A549 (cell line): ENCODE measurements around the gene SS18. TPM values are rescaled to one million over a fixed set of nuclear protein-coding genes. Genes with fewer than 3 reads are reported as not detected.

ENCODE experiments used
- ATAC-seq, 2 experiments: fragments of 200-7000 bp in 1 of 2; fragments of >200 bp in 1 of 2; cut with Nextera tagmentation in 1 of 2; cut with Tn5 transposase in 1 of 2; 3 replicates each; pipeline versions ENCODE4 v1.8.0 to v1.9.1; 2018 to 2020; ENCODE audit warnings: mild to moderate bottlenecking in 1 of 2, moderate library complexity in 1 of 2
- CTCF ChIA-PET: fragments of 300-600 bp; sonication (Branson Sonifier 250); formaldehyde crosslinking; extraction: SDS; loops from one replicate; lab custom pipeline; 2021; ENCODE audit warnings: antibody characterized with exemption, inconsistent platforms; lab: Yijun Ruan, JAX
- POLR2A ChIA-PET: fragments of 350-600 bp; formaldehyde crosslinking; extraction: SDS; loops from one replicate; lab custom pipeline; 2021; ENCODE audit warnings: antibody characterized with exemption, inconsistent platforms; lab: Yijun Ruan, JAX
- DNase-seq, 2 experiments: peaks; one replicate each; pipeline versions ENCODE4 v3.0.0 to v3.0.0-alpha.2; 2011 to 2016; ENCODE audit warnings: low read depth in 1 of 2, low spot score in 1 of 2
- FAIRE-seq: peaks from 2 replicates; lab custom pipeline; 2011; peaks lifted over from hg19 to GRCh38; lab: Jason Lieb, UNC
- H3K27ac ChIP-seq, 2 experiments: fragments of >200 bp; sonication (Bioruptor Twin); formaldehyde crosslinking; 3 replicates each; pipeline ENCODE4 v1.5.1; 2016 to 2017
- H3K4me1 ChIP-seq: fragments of >200 bp; sonication (Bioruptor Twin); formaldehyde crosslinking; 3 replicates; pipeline ENCODE4 v1.6.1; 2016
- H3K4me2 ChIP-seq: fragments of >200 bp; sonication (Bioruptor Twin); formaldehyde crosslinking; 3 replicates; pipeline ENCODE4 v1.6.1; 2016
- H3K4me3 ChIP-seq: fragments of >200 bp; sonication (Bioruptor Twin); formaldehyde crosslinking; 3 replicates; pipeline ENCODE4 v1.5.1; 2016
- H3K9me3 ChIP-seq: fragments of >200 bp; sonication (Bioruptor Twin); formaldehyde crosslinking; 3 replicates; pipeline ENCODE4 v1.6.1; 2016
- BCL3 ChIP-seq: fragments of >200 bp; sonication (Bioruptor Twin); formaldehyde crosslinking; IDR thresholded peaks from 3 replicates; pipeline ENCODE4 v1.6.1; 2016
- CBX2 ChIP-seq: fragments of 200-600 bp; sonication (generic); IDR thresholded peaks from 2 replicates; pipeline ENCODE4 v1.6.1; 2016; ENCODE audit warnings: low read depth, mild to moderate bottlenecking, borderline replicate concordance
- CHD4 ChIP-seq: fragments of 200-600 bp; sonication (generic); IDR thresholded peaks from 2 replicates; pipeline ENCODE4 v1.6.1; 2016; ENCODE audit warnings: antibody characterized with exemption, mild to moderate bottlenecking, borderline replicate concordance
- FOSB ChIP-seq: fragments of 250-450 bp; sonication (Bioruptor Pico); IDR thresholded peaks from 2 replicates; pipeline ENCODE4 v1.5.0; 2020; ENCODE audit warnings: mild to moderate bottlenecking, moderate library complexity
- FOSL2 ChIP-seq, 2 experiments: fragments of 450-650 bp in 1 of 2; fragments of >200 bp in 1 of 2; sonication (Bioruptor Twin) in 1 of 2; formaldehyde crosslinking; IDR thresholded peaks; 2 replicates each; pipeline versions ENCODE4 v1.5.0 to v1.6.1; 2016 to 2020; ENCODE audit warnings: mild to moderate bottlenecking in 1 of 2, moderate library complexity in 1 of 2
- FOXS1 ChIP-seq: fragments of 250-450 bp; sonication (Bioruptor Pico); IDR thresholded peaks from 2 replicates; pipeline ENCODE4 v1.5.0; 2020; ENCODE audit warnings: mild to moderate bottlenecking, moderate library complexity
- GATA3 ChIP-seq: IDR thresholded peaks from 2 replicates; pipeline ENCODE4 v1.6.1; 2012; ENCODE audit warnings: borderline replicate concordance
- HDAC2 ChIP-seq: fragments of 200-600 bp; sonication (generic); IDR thresholded peaks from 2 replicates; pipeline ENCODE4 v1.6.1; 2016
- HEYL ChIP-seq: fragments of 250-450 bp; sonication (Bioruptor Pico); IDR thresholded peaks from 2 replicates; pipeline ENCODE4 v1.8.0; 2021; ENCODE audit warnings: mild to moderate bottlenecking, moderate library complexity
- HMGXB4 ChIP-seq: fragments of 250-450 bp; sonication (Bioruptor Pico); IDR thresholded peaks from 2 replicates; pipeline ENCODE4 v1.5.0; 2021; ENCODE audit warnings: mild to moderate bottlenecking, moderate library complexity, borderline replicate concordance
- HOXA7 ChIP-seq: fragments of 250-450 bp; sonication (Bioruptor Pico); IDR thresholded peaks from 2 replicates; pipeline ENCODE4 v1.5.0; 2020; ENCODE audit warnings: mild to moderate bottlenecking, moderate library complexity
- JUNB ChIP-seq: fragments of >200 bp; sonication (Bioruptor Twin); formaldehyde crosslinking; IDR thresholded peaks from 2 replicates; pipeline ENCODE4 v1.6.1; 2016
- KDM5A ChIP-seq: fragments of 200-600 bp; sonication (generic); IDR thresholded peaks from 2 replicates; pipeline ENCODE4 v1.6.1; 2016; ENCODE audit warnings: antibody characterized with exemption, mild to moderate bottlenecking
- MAFK ChIP-seq: fragments of 450-650 bp; IDR thresholded peaks from 2 replicates; pipeline ENCODE4 v1.6.1; 2014; ENCODE audit not compliant: partially characterized antibody
- MYC ChIP-seq: IDR thresholded peaks from 2 replicates; pipeline ENCODE4 v1.6.1; 2012; ENCODE audit warnings: mild to moderate bottlenecking, inconsistent platforms, low read length, improper control_type of control experiment, borderline replicate concordance
- NFE2L2 ChIP-seq: fragments of 150-350 bp; conservative IDR thresholded peaks from 2 replicates; pipeline ENCODE4 v1.6.1; 2014; ENCODE audit warnings: low read length
- NPAS2 ChIP-seq: fragments of 250-450 bp; sonication (Bioruptor Pico); IDR thresholded peaks from 2 replicates; pipeline ENCODE4 v1.8.0; 2022; ENCODE audit warnings: mild to moderate bottlenecking, moderate library complexity, borderline replicate concordance
- NR3C1 ChIP-seq: fragments of >200 bp; sonication (Bioruptor Twin); formaldehyde crosslinking; IDR thresholded peaks from 3 replicates; pipeline ENCODE4 v1.6.1; 2017
- POLR2A ChIP-seq: IDR thresholded peaks from 2 replicates; pipeline ENCODE4 v1.6.1; 2012; ENCODE audit warnings: mild to moderate bottlenecking, low read length
- POLR2AphosphoS2 ChIP-seq: conservative IDR thresholded peaks from 2 replicates; pipeline ENCODE4 v1.6.1; 2012; ENCODE audit warnings: low read length, improper control_type of control experiment, inconsistent platforms
- RFX5 ChIP-seq: fragments of 450-650 bp; IDR thresholded peaks from 2 replicates; pipeline ENCODE4 v1.7.1; 2014; ENCODE audit warnings: antibody characterized with exemption, mild to moderate bottlenecking, moderate library complexity
- RNF2 ChIP-seq: fragments of 200-600 bp; sonication (generic); IDR thresholded peaks from 2 replicates; pipeline ENCODE4 v1.6.1; 2016; ENCODE audit warnings: low read depth, mild to moderate bottlenecking, antibody characterized with exemption, moderate library complexity, borderline replicate concordance
- TFCP2L1 ChIP-seq: fragments of 250-450 bp; sonication (Bioruptor Pico); IDR thresholded peaks from 2 replicates; pipeline ENCODE4 v1.5.0; 2021; ENCODE audit warnings: mild to moderate bottlenecking
- TP53 ChIP-seq: fragments of 250-450 bp; sonication (Bioruptor Pico); IDR thresholded peaks from 2 replicates; pipeline ENCODE4 v1.5.0; 2021; ENCODE audit warnings: mild to moderate bottlenecking, moderate library complexity
- USF2 ChIP-seq: fragments of 450-650 bp; IDR thresholded peaks from 2 replicates; pipeline ENCODE4 v1.6.1; 2014; ENCODE audit warnings: antibody characterized with exemption
- ZNF302 ChIP-seq: fragments of 250-450 bp; sonication (Bioruptor Pico); IDR thresholded peaks from 2 replicates; pipeline ENCODE4 v1.9.0; 2021; ENCODE audit warnings: inconsistent platforms, mild to moderate bottlenecking, moderate library complexity
- ZSCAN20 ChIP-seq: fragments of 250-450 bp; sonication (Bioruptor Pico); IDR thresholded peaks from 2 replicates; pipeline ENCODE4 v1.8.0; 2022; ENCODE audit warnings: mild to moderate bottlenecking, moderate library complexity
- WGBS: methylation state at CpG from one replicate; pipeline ENCODE4 v1.1.6; 2017; ENCODE audit errors: missing lambda C conversion rate; 5-methylcytosine and 5-hydroxymethylcytosine counted together
- polyA plus RNA-seq, 4 experiments: library from polyadenylated mRNA; depleted of rRNA in 3 of 4; stranded (reverse); fragments of >200 nt; fragmentation: RNase III in 1 of 4; extraction: RNeasy Plus Mini Kit Qiagen cat#74134 plus additional on column Dnase treatment in 1 of 4; gene quantifications; 2 replicates in 3 of 4; 3 replicates in 1 of 4; pipeline ENCODE4 v1.2.3, GENCODE V29; 2011 to 2017
- TF ChIP-seq, protein P1 (sequence below): fragments of >200 bp; sonication (Bioruptor Twin); formaldehyde crosslinking; IDR thresholded peaks from 2 replicates; pipeline ENCODE4 v1.6.1; 2016
- TF ChIP-seq, protein P2 (sequence below): IDR thresholded peaks from 2 replicates; pipeline ENCODE4 v1.6.1; 2012
- TF ChIP-seq, protein P3 (sequence below): fragments of 250-450 bp; sonication (Bioruptor Pico); IDR thresholded peaks from 2 replicates; pipeline ENCODE4 v1.5.0; 2020; ENCODE audit warnings: low read depth, mild to moderate bottlenecking, moderate library complexity

The SS18 gene
- polyA plus RNA-seq, 2 of the 4 experiments (the other 2 are of a cell fraction): 59.0 to 119 TPM

DNA sequence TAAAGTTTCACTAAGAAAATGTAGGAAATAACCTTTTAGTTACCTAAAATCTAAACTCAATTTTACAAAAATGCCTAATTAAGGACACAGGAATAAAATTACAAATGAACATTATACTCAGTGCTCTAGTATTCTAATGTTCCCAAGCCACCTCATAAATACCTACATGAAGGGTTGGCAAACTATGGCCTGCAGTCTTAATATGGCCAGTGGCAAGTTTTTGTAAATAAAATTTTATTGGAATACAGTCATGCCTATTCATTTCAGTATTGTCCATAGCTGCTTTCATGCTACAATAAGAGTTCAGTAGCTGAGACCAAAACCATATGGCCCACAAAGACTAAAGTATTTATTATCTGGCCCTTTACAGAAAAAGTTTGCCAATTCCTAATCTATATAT, 53.8 kb downstream of the SS18 start:
- Histone ChIP-seq H3K9me3 (no peaks in the 10 kb centered on the region), H3K4me3 (no peak overlapping the region), H3K4me2 (no peak overlapping the region), H3K27ac (no peak overlapping the region), H3K4me1 (no peaks in the 10 kb centered on the region)
- POLR2A ChIA-PET: no interaction called here
- DNase-seq (no peak), ATAC-seq (no peak), FAIRE-seq (no peak)
- TF ChIP-seq GATA3 (no peak), CHD4 (no peak), FOSL2 (IDR thresholded peaks at IDR 0.05) (no peak), FOSL2 (CRISPR knock-in tag; IDR thresholded peaks at IDR 0.05) (no peak), TFCP2L1 (CRISPR knock-in tag) (no peak), NR3C1 (no peak), CBX2 (no peak), TP53 (CRISPR knock-in tag) (no peak), FOSB (CRISPR knock-in tag) (no peak), HOXA7 (CRISPR knock-in tag) (no peak), RFX5 (no peak)
- CTCF ChIA-PET: no interaction called here

DNA sequence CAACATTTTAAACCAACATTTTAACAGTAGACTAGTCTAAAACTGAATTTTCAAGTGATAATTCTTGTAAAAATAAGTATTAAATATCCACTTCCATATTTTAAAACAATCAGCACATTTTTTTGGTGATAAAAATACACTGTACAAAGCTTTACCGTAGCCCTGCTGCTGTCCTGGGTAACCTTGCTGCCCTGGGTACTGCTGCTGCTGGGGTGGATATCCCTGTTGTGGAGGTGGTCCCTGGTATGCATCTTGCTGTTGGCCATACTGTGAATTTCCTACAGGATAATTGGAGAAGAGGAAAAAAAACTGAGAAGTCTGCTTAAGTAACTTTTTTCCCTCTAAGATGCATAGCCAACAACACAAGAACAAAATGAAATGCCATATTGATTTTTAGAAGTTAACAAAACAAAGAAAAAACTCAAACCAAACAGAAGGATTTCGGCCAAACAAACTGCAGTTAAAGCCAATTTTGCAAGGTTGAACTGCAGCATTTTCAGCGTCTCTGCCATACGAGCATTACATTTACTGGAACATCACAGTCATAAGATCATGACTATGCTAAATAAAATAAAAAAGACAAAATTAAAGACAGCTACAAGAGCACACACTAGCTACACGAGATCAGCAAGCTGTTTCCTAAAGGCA, 55.4 kb downstream of the SS18 start:
- H3K9me3 ChIP-seq: no peaks in the 10 kb centered on the region
- TF ChIP-seq CHD4: no peak
- TF ChIP-seq JUNB: no peak
- TF ChIP-seq FOXS1 (CRISPR knock-in tag): no peak
- TF ChIP-seq ZNF302: no peak
- TF ChIP-seq FOSB (CRISPR knock-in tag): no peak
- no peak for TF ChIP-seq KDM5A
- TF ChIP-seq RFX5: no peak
- TF ChIP-seq MAFK: no peak
- TF ChIP-seq CBX2: no peak
- TF ChIP-seq NFE2L2: no peak
- TF ChIP-seq, protein P1, sequence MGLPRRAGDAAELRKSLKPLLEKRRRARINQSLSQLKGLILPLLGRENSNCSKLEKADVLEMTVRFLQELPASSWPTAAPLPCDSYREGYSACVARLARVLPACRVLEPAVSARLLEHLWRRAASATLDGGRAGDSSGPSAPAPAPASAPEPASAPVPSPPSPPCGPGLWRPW: no peak
- TF ChIP-seq, all 56 proteins: peak for 0
- ChIA-PET POLR2A (no interaction called here), CTCF (no interaction called here)
- WGBS: 90% methylated on average over 5 of the region's 5 CpGs
- Histone ChIP-seq H3K4me3 (no peak overlapping the region), H3K4me1 (no peaks in the 10 kb centered on the region), H3K27ac (no peak overlapping the region), H3K4me2 (no peak overlapping the region)
- DNase-seq (no peak), FAIRE-seq (no peak), ATAC-seq (no peak)

DNA sequence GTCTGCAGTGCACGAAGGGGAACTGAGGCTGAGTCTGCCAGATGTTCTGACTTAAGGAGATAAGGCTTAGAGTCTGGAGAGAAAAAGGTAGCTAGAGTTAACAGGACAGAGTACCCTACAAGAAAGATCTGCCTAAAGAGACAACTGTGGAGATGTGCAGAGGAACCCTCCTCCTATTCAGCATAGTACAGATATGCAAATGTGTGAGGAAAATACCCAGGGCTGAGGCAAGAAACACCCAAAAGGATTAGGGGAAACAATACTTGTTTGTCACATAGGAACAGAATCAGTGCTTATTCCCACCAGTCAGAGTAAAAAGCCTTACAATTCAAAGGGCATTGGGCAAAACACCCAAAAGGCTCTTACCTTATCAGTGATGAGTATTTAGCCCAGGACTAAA, 67.8 kb downstream of the SS18 start:
- no peak for ATAC-seq
- DNase-seq: no peak
- Histone ChIP-seq H3K27ac (no peak overlapping the region), H3K4me1 (no peaks in the 10 kb centered on the region), H3K9me3 (no peaks in the 10 kb centered on the region), H3K4me3 (no peak overlapping the region), H3K4me2 (no peak overlapping the region)
- no peak for FAIRE-seq
- 93% methylated on average over 1 of the region's 1 CpG for WGBS
- CTCF ChIA-PET: no interaction called here
- POLR2A ChIA-PET: interaction anchor here (0.5 kb wide), 1 partner anchor 1510 kb away, joined by 4 read pairs; no protein-coding TSS in a partner anchor
- TF ChIP-seq RNF2: no peak
- no peak for TF ChIP-seq NPAS2 (CRISPR knock-in tag)
- no peak for TF ChIP-seq POLR2A
- TF ChIP-seq USF2: no peak
- TF ChIP-seq HEYL (CRISPR knock-in tag): no peak
- TF ChIP-seq BCL3: no peak
- no peak for TF ChIP-seq TP53 (CRISPR knock-in tag)
- TF ChIP-seq MYC: no peak
- no peak for TF ChIP-seq HMGXB4
- no peak for TF ChIP-seq ZSCAN20
- TF ChIP-seq, protein P2, sequence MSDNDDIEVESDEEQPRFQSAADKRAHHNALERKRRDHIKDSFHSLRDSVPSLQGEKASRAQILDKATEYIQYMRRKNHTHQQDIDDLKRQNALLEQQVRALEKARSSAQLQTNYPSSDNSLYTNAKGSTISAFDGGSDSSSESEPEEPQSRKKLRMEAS: no peak
- TF ChIP-seq NR3C1: no peak
- TF ChIP-seq MAFK: no peak
- TF ChIP-seq POLR2AphosphoS2: no peak
- TF ChIP-seq, protein P3, sequence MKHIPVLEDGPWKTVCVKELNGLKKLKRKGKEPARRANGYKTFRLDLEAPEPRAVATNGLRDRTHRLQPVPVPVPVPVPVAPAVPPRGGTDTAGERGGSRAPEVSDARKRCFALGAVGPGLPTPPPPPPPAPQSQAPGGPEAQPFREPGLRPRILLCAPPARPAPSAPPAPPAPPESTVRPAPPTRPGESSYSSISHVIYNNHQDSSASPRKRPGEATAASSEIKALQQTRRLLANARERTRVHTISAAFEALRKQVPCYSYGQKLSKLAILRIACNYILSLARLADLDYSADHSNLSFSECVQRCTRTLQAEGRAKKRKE (CRISPR knock-in tag): no peak
- TF ChIP-seq JUNB: no peak
- no peak for TF ChIP-seq FOSB (CRISPR knock-in tag)
- no peak for TF ChIP-seq HDAC2
